CD1c-positive myeloid dendritic cell (primary cell): ENCODE measurements around the gene ELL2.

Experiments
- DNase-seq: peaks from one replicate; pipeline ENCODE4 v3.0.0-alpha.2; 2016; ENCODE audit errors: extremely low spot score

ELL2 gene

DNA sequence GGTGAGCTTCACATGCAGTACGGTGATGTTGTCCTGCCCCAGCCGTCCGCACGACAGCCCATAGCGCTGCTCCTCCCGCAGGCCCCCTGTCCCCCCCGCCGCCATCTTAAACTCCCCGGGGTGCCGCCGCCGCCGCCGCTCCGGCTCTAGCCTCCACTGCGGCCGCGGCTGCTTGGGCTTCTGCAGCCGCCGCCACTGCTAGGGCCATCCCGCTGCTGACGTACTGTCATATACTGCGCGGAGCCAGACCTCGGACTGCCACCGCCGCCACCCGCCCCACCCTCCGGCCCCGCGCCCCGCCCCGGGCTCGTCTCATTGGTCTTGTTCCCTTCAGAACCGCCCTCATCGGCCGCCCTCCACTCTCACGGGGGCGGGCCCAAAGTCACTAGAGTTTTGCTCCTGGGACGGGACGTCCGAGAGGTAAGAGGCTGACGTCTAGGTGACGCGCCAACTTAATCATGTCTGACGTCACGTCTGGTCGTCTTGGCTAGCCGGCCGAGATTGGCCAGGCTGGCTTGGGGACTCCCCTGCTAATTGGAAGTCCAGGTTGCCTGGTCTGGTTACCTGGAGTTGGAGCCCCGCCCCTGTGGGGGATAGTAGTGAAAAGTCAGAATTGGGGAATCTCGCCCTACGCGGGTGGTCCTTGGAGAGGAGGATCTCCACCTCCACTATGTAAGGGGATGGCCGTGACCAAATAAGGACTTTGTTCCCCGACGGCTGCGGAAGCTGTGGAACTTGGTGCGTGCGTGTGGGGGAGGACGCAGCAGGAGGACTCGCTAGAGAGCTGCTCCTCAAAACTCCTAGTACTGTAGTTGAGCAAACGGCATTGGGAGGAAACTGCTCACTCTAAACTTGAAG is at the start of gene ELL2:
TSS of gene ELL2 (minus strand) at position 235 of the 858 bp plus-strand sequence. CDS start at position 105, 130 bp downstream.
- DNase-seq = peak; percentile 99

DNA sequence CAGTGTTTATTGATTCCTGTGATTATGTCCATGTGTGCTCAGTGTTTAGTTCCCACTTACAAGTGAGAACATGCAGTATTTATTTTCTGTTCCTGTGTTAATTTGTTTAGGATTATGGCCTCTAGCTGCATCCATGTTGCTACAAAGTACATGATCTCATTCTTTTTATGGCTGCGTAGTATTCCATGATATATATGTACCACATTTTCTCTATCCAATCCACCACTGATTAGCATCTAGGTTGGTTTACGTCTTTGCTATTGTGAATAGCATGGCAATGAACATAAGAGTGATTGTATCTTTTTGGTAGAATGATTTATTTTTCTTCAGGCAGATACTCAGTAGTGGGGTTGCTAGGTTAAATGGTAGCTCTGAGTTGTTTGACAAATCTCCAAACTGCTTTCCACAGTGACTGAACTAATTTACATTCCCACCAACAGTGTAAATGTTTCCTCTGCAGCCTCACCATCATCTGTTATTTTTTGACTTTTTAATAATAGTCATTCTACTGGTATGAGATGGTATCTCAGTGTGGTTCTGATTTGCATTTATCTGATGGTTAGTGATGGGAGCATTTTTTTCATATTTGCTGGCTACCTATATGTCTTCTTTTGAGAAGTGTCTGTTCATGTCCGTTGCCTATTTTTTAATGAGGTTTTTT is 47.5 kb upstream of the ELL2 start:
- no peak for DNase-seq

DNA sequence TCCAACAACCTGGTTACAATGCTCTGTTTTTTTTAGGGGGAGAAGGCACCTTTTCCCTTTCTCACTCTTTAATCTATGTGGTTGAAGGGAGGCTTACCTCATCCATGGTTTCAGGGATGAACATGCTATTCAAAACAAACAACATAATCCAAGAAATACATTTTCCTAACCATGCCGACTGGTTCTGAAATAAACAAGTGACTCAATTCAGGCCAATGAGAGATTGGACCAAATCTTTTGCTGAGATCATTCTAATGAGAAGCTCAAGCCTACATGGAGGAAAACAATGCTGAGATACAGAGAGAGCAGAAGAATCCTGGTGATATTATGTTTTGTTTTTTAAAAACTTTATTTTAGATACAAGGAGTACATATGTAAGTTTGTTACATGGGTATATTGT is 46.8 kb upstream of the ELL2 start:
- no peak for DNase-seq

DNA sequence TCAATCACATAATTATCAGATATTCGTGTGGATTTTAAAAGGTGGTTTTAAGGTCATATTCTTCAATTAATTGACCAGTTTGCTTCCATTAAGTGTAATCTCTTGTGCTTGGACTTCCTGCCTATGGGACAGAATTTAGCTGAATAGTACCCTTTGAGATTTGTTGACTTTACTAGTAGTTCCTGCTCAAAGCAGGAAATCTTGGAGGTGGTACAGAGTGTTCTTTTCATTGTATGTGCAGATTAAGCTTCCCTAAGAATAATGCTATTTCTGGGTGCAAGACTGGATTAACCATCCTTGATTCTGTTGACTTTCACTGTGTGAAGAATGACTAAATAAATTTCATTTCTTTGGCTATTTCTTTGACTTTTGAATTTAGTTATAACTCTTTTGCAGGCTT is 45.4 kb upstream of the ELL2 start:
- no peak for DNase-seq

DNA sequence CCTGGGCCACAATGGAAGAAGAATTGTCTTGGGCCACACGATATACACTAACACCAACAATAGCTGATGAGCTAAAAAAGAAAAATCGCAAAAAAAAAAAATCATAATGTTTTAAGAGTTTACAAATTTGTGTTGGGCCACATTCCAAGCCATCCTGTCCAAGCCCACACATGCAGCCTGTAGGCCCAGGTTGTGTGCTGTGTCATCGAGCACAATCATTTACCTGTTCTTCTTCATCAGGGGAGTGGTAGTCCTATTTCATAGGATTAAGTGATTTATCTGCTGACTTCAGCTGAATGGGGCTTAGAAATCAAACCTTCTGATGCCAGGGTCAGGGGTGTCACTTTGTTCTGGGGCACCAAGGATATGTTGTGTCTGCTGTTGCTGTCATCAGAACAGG is 44.6 kb upstream of the ELL2 start:
- no peak for DNase-seq

DNA sequence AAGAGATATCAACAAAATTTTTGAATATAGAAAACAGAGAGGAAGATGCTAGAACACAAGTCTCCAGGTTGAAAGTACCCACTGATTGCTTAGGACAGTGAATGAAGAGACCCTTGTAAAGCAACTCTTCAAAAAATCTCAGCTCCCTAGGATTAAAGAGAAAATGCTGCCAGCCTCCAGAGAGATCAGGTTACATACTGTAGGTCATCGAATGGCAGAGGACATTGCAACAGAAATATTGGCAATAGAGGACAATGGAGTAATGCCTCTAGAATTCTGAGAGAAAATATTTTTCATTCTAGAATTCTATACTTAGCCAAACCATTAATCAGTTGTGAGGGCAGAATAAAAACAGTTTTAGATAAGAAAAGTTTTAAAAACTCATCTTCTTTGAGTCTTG is 43.1 kb upstream of the ELL2 start:
- no peak for DNase-seq

DNA sequence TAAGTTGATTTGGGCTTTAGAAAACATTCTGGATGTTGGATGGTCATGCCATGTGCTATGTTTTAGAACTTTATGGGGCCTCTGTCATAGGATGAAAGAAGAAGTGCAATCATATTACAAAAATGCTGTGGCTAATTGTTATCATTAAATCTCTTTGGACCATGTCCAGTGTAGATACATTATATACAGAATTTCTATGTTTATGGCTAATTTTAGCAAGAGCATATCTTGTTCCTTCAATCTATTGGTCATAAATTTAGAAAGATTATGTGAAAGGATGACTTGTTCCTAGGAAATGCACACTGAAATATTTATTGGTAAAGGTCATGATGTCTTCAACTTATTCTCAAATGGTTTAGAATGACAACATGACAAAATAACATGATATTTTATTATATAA is 42.4 kb upstream of the ELL2 start:
- DNase-seq = no peak

DNA sequence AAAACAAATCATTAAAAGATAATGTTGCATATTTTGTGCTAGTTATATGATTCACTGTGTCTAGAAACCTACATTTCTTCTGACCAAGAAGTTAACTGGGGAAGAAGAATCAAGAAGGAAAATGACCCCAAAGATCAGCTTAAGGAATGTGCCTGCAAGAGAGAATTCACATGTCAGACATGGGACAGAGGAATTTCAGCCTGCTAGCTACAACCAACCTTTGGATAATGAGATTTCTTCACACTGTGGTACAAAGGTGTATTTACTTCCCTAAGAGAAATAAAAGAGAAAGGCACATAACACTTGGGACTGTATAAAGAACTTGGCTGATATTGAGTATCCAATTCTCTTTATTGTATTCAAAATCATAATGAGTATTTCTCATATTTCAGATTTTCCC is 39.6 kb upstream of the ELL2 start:
- no peak for DNase-seq

DNA sequence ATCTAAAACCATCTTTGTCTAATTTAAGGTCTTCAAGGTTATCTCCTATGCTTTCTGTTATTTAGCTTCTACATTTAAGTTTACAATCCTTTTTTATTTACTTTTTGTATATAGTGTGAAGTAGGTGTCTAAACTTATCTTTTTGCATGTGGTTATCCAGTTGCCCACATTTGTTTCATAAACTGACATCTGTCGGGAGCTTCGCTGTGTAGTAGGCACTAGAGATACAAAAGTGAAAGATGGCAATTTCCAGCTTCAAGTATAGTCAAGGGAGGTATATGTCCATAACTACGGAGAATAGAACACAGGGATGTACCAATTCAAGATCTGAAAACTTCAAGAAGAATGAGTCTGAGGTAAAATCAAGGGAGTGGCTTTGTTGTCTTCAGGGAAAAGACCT is 38.7 kb upstream of the ELL2 start:
- DNase-seq = no peak

DNA sequence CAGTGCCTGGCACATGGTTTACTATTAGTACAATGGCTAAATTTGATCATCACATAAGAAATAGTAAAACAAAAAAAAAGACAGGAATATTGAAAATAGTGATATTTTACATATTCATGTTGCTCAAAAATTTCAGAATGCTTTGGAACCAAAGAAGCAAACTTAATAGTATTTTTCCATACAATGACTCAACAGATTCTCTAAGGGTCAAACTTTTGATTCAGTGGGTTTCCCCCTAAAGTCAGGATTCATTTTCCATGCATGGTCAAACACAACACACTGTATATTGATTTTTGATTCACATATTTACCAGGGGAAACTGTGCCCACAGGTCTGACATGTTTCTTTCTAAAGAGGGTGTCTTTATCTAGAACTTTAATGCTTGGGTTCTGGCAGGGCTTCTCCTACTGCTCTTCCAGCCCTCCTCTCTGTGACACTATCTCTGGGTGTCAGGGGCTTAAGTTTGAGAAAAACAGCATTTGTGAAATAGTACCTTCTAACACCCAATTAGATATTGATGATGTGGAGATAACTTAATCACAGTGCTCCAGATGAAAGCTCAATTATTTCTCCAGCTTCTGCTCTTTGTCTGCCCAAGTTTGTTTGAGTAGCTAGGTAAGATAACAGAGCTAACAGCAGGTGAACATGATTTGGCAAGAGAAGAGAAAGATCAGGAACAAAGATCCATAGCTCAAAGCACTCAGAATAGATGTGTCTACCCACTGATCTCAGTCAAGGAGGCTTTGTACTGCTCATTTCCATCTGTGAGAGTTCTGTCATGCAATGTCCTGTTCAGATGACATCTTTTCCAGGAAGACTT is 35.5 kb upstream of the ELL2 start:
- no peak for DNase-seq

DNA sequence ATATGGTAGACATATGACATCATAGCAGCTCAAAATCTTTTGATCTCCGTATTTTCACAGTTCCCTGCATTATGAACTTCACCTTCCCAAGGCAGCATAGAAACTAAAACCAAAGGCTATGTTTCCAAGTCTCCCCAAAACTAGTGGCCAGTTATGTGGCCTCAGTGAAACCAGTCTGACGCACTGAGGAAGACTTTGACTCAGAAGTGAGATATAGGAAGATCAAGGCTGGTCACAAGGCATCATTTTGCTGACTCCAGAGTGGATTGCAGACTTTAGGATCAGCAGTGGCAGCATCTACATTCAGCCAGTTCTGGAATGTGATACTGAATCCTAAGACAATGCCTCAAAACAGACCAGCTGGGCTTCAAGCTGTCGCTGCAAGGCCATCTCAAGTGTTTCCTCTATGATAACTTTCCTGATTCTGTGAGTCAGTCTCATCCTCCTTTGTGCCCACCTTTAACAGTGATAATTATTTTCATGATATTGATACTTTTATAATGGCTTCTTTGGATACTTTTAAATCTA is 34.4 kb upstream of the ELL2 start:
- DNase-seq = no peak

DNA sequence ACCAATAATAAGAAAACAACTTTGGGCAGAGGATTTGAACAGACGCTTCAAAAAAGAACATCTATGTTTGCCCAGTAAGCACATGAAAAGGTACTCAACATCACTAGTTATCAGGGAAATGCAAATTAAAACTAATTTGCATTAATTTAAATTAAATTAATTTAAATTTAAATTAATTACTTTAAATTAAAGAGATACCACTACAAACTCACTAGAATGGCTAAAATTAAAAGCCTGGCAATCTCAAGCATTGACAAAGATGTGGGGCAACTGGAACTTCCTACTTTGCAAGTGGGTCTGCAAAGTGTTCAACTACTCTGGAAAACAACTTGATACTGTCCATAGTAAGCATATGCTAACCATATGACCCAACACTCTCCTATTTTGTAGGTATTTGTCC is 32.1 kb upstream of the ELL2 start:
- no peak for DNase-seq

DNA sequence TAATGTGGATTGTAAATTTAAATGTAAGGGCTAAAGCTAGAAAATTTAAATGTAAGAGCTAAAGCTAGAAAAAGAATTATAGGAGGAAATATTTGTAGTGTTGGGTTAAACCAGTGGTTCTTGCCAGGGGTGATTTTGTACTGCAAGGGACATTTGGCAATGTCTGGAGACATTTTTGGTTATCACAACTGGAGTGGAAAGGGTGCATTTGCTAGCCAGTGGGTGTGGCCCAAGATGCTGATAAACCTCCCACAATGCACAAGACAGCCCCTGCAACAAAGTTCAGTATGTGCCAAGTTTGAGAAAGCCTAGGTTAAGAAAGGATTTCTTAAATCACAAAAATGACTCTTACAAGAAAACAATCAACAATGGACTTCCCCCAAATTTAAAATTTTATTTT is 31.6 kb upstream of the ELL2 start:
- DNase-seq = no peak

DNA sequence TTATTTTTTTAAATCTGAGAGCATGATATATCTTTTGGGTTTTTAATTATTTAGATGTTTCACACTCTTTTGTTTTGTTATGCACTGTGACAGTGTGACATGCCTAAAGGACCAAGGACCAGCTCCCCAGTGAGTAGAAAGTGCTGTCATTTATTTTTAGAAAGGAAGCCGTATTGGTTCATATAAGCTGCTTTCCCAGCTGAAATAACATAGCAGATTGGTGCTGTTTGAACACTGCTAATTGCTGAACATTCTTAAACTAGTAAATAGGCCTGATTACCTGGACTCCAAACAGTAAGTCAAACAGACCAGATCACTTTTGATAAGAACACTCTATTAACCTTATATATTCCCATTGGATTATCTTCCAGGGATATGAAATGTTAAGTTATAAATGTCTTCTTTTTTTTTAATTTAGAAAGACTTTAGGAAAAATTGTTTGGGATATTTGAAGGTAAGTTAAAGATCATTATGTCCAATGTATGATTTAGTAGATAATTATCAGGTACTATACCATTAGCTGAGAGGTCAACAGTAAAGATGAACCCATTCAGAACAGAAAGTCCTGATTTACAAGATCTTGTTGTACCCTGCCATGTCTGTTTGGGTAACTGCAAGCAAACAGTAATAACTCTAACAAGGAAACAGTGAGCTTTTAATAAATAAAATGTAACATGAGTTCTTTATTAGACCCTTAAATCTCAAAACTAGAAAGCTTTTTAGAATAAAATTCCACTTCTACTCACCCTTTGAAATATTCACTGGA is 27.8 kb upstream of the ELL2 start:
- DNase-seq = no peak

DNA sequence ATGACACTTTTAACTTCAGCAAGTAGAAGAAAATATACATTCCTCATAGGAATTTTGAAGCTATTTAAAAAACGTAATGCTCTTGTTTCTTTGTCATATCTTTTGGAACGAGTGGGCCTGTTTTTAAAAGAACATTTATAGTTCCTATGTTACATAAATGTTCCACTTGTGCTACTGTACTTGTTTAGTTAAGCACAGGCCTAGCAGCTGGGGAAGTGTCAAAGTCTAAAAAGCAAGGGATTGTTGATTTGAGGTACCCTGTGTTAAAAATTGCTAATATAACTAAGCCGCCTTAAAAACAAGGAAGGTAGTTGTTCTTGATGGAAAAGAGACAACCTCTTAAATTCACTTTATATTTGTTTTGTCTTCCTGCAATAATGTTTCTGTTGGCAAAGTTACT is 27.2 kb upstream of the ELL2 start:
- no peak for DNase-seq

DNA sequence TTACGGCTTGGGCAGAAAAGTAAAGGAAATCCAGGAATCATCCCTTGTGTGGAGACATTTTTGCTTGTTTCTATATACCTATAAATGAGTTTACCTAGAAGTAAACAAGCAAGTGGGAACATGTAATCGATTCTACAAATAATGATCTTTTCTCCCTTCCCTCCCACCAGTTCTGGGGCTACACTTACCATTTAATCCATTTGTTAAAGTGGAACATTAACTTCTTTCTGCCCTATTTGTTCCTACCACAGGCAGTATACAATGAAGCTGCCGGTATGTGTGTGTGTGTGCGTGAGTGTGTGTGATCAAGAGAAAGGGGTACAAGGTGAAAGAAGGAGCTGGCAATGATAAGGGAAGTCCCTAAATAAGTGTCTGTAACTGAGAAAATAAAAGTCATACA is 26.4 kb upstream of the ELL2 start:
- DNase-seq = no peak

DNA sequence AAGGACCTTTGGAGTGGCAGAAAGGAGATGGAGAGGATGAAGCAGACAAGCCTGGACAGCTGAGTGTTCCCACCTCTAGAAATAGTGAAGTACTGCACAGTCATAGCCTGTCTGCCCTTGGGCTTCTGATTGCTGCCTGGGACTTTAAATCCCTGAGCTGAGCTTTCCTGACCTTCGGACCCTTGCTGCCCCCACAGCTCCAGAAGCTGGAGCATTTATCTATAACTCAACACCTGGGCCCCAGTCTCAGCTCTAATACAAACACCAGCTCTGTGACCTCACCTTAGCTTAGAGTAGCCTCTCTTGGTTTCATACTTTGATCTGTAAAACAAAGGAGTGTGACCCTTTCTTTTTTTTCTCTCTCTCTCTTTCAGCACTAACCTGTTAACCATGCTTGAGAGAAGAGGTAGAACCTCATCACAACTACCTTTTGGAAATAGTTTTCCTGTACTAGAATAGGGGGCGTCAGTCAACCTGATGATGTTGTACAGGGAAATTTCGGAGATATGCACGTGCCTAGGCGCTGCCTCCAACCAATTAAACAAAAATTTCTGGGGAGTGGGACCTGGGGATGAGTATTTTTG is 25.4 kb upstream of the ELL2 start:
- DNase-seq = no peak

DNA sequence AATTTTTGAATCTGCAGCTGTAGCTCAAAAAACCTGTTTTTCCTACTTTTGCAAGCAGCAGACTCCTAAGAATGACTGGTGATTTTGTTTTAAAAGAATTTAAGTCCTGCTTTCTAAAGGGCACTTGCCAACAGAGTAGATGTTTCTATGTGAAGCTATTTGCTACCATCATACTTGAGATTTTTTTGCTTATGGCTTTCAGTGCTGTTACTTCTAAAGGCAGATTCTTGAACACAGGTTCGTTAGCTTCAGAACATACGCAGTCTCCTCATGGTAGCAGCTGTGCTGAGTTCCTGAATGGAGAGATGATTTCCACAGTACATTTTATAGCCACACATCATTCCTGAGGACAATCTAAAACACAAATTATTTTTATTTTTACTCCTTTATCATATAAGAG is 24.4 kb upstream of the ELL2 start:
- DNase-seq = no peak

DNA sequence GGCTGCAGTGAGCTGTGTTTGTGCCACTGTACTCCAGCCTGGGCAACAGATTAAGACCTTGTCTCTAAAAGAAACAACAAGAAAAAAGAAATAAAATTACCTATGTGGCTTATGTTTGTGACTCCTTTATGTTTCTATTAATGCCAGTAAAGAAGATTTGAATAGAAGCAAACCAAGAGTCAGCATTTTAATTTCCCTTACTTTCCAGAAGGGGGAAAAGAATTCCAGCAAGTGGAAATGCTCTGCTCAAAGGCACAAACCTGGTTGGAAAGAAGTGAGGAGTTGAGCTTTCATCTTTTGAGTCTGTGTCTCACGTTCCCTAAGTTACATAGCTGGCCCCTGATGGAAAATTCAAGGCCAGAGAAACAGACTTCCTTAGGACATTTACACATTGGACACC is 23.6 kb upstream of the ELL2 start:
- DNase-seq = no peak

DNA sequence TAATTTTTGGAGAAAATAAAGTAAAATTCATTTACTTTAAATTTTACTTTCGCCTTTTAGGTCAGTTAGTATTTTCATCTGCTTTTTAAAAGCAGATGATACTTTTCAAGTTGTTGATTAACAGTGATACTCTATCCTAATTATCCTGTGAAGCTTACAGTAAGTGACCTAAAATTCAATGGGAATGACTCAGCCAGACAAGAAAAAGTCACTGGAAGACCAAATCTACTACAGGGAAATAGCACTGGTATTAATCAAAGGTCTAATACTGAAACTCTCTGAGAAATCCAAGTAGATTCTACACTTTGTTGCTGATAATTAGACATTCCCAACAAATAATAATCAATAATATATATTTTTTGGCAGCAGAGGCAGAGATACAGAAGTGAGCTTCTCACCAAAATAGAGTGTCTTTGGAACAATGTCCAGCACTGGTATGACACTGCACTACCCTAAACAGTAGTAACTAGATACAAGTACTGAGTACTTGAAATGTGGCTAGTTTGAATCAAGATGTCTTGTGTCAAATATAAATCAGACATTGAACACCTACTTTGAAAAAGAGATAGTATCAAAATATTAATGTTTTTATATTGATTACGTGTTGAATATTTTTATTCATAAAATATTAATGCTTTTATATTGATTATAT is 22.8 kb upstream of the ELL2 start:
- DNase-seq = no peak

DNA sequence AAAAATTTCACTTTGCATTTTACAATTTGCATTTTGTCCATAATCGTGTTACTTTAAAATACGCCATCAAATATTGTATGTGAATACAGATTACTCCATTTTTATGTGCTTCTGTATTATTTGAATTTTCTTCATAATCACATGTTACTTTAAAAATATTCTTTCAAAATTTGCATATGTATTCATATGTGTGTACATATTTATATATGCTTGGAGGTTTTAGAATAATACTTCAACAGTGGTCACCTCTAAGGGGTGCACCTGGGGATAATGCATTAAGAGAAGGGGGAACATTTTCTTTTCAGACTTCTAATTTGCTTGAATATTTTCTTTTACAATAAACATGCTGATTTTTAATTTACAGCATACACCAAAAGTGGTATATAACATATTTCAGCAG is 21.9 kb upstream of the ELL2 start:
- DNase-seq = no peak
